Suprapubic skin (tissue), 3 donors: ENCODE results near the gene BUB3.

ENCODE experiments used
- POLR2A ChIP-seq, 2 donors: fragments of 450-650 bp; IDR thresholded peaks; one replicate each; pipeline ENCODE4 v1.6.1; 2017; ENCODE audit warnings: antibody characterized with exemption in 2 of 2, mild to moderate bottlenecking in 2 of 2, moderate library complexity in 2 of 2
- TF ChIP-seq, protein P1 (sequence below), 2 donors: fragments of 200-600 bp in 1 of 2; fragments of 450-650 bp in 1 of 2; sonication (generic) in 1 of 2; IDR thresholded peaks; one replicate each; pipeline ENCODE4 v1.5.1; 2016 to 2019; ENCODE audit warnings: antibody characterized with exemption in 2 of 2, mild to moderate bottlenecking in 1 of 2, moderate library complexity in 1 of 2

DNA sequence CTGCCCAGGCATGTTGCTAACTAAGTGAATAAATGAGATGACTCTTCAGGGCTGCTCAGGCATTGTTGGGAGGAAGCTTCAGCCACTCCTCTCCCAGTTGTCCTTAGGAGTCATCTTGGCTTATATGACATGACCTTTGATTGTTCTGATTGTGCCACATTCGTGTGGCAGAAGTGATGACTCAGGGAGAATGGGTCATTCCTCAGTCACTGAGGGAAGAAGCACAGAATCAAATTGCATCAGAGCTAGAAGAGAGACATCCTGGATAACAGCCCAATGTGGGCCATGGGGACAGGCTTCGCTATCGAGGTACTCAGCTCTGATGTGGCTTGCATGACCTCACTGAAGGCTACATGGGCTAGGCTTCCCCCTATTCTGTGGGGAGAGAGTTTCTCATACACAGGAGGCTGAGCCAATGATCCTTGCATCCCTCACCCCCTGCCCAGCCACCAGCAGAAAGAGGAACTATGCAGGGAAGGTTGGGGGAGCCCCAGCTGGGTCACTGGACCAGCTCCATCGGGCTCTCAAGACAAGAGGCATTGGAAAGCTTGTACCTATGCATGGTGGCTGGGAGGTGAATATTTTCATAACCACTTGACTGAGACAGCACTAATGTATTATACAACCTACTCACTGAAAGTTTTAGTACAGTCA lies 24.5 kb upstream of the BUB3 start:
- TF ChIP-seq, protein P1, sequence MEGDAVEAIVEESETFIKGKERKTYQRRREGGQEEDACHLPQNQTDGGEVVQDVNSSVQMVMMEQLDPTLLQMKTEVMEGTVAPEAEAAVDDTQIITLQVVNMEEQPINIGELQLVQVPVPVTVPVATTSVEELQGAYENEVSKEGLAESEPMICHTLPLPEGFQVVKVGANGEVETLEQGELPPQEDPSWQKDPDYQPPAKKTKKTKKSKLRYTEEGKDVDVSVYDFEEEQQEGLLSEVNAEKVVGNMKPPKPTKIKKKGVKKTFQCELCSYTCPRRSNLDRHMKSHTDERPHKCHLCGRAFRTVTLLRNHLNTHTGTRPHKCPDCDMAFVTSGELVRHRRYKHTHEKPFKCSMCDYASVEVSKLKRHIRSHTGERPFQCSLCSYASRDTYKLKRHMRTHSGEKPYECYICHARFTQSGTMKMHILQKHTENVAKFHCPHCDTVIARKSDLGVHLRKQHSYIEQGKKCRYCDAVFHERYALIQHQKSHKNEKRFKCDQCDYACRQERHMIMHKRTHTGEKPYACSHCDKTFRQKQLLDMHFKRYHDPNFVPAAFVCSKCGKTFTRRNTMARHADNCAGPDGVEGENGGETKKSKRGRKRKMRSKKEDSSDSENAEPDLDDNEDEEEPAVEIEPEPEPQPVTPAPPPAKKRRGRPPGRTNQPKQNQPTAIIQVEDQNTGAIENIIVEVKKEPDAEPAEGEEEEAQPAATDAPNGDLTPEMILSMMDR (IDR thresholded peaks at IDR 0.05) = no peak
- no peak for TF ChIP-seq POLR2A (IDR thresholded peaks at IDR 0.05)
